H1 (cell line): ENCODE results near the gene CXCL5. TPM values are rescaled to one million over a fixed set of nuclear protein-coding genes. Genes with fewer than 3 reads are reported as not detected.

Source experiments
- CTCF ChIA-PET: fragments of 300-600 bp; sonication (Branson Sonifier 250); formaldehyde crosslinking; loops from one replicate; lab custom pipeline; 2021; ENCODE audit not compliant: partially characterized antibody; lab: Charles Lee
- POLR2A ChIA-PET: fragments of 300-600 bp; sonication (Branson Sonifier 250); formaldehyde crosslinking; loops from one replicate; lab custom pipeline; 2021; ENCODE audit warnings: inconsistent platforms; ENCODE audit not compliant: partially characterized antibody; lab: Charles Lee
- DNase-seq, 2 experiments: peaks; one replicate each; pipeline versions ENCODE4 v3.0.0 to v3.0.0-alpha.2; 2010 to 2022; ENCODE audit warnings: low spot score in 2 of 2, low read depth in 1 of 2, mixed read lengths in 1 of 2
- FAIRE-seq: peaks from 2 replicates; lab custom pipeline; 2011; peaks lifted over from hg19 to GRCh38; lab: Jason Lieb, UNC
- H2AFZ ChIP-seq: 2 replicates; pipeline ENCODE4 v1.8.1; 2012; ENCODE audit warnings: low read length, inconsistent platforms
- H2AK5ac ChIP-seq: 2 replicates; pipeline ENCODE4 v1.6.1; 2013; ENCODE audit warnings: low read depth, low read length
- H2BK120ac ChIP-seq: replicated peaks from 2 replicates; pipeline ENCODE3; 2013; ENCODE audit warnings: low read depth, low read length, inconsistent platforms
- H2BK12ac ChIP-seq: 2 replicates; pipeline ENCODE4 v1.6.1; 2013; ENCODE audit warnings: low read depth, low read length
- H2BK15ac ChIP-seq: 2 replicates; pipeline ENCODE4 v1.6.1; 2013; ENCODE audit warnings: low read length
- H2BK20ac ChIP-seq: 2 replicates; pipeline ENCODE4 v1.6.1; 2013; ENCODE audit warnings: low read length
- H2BK5ac ChIP-seq: 2 replicates; pipeline ENCODE4 v1.6.1; 2013; ENCODE audit warnings: low read depth, low read length
- H3K14ac ChIP-seq: 2 replicates; pipeline ENCODE4 v1.6.1; 2013; ENCODE audit warnings: inconsistent platforms; ENCODE audit not compliant: insufficient read length
- H3K18ac ChIP-seq: 2 replicates; pipeline ENCODE4 v1.6.1; 2013; ENCODE audit warnings: low read length; ENCODE audit errors: extremely low read depth
- H3K23ac ChIP-seq: 2 replicates; pipeline ENCODE4 v1.6.1; 2013; ENCODE audit warnings: inconsistent platforms; ENCODE audit not compliant: insufficient read length
- H3K23me2 ChIP-seq: 2 replicates; pipeline ENCODE4 v1.6.1; 2013; ENCODE audit warnings: low read depth, low read length
- H3K27ac ChIP-seq: 2 replicates; pipeline ENCODE4 v1.6.1; 2011; ENCODE audit warnings: low read depth, low read length, inconsistent platforms
- H3K27me3 ChIP-seq, 4 experiments: replicated peaks in 1 of 4; 1 replicate in 1 of 4; 2 replicates in 3 of 4; pipeline versions ENCODE4 v1.6.1 to v1.8.1; 2011 to 2013; ENCODE audit warnings: low read length in 3 of 4, mild to moderate bottlenecking in 3 of 4, inconsistent platforms in 2 of 4, mixed read lengths in 2 of 4, moderate library complexity in 1 of 4; ENCODE audit not compliant: control insufficient read depth in 3 of 4, insufficient read depth in 3 of 4; ENCODE audit errors: extremely low read depth in 1 of 4
- H3K36me3 ChIP-seq, 4 experiments: 2 replicates each; pipeline versions ENCODE4 v1.6.1 to v1.8.1; 2011 to 2013; ENCODE audit warnings: mild to moderate bottlenecking in 4 of 4, low read length in 3 of 4, moderate library complexity in 2 of 4, control low read depth in 1 of 4, inconsistent platforms in 1 of 4; ENCODE audit not compliant: insufficient read depth in 4 of 4, control insufficient read depth in 2 of 4
- H3K4ac ChIP-seq: replicated peaks from 2 replicates; pipeline ENCODE3; 2013; ENCODE audit warnings: low read length, low read depth, mixed read lengths, inconsistent platforms; ENCODE audit not compliant: insufficient read length
- H3K4me1 ChIP-seq, 4 experiments: replicated peaks in 1 of 4; 1 replicate in 1 of 4; 2 replicates in 3 of 4; pipeline versions ENCODE4 v1.6.1 to v1.8.1; 2011 to 2013; ENCODE audit warnings: low read length in 3 of 4, inconsistent platforms in 2 of 4, mixed read lengths in 1 of 4; ENCODE audit not compliant: insufficient read depth in 4 of 4, control insufficient read depth in 3 of 4
- H3K4me2 ChIP-seq, 2 experiments: 2 replicates each; pipeline versions ENCODE4 v1.6.1 to v1.8.1; 2011 to 2013; ENCODE audit warnings: low read depth in 2 of 2, low read length in 2 of 2, control low read depth in 1 of 2, inconsistent platforms in 1 of 2, mild to moderate bottlenecking in 1 of 2; ENCODE audit not compliant: insufficient read depth in 1 of 2
- H3K4me3 ChIP-seq, 4 experiments: fragments of 200-600, 300-600 bp in 1 of 4; sonication (generic), shearing (Covaris generic), sonication (Bioruptor Twin) in 1 of 4; 2 replicates each; pipeline versions ENCODE4 v1.5.1 to v1.8.1; 2011 to 2016; ENCODE audit warnings: low read length in 4 of 4, low read depth in 3 of 4, control low read depth in 2 of 4, inconsistent platforms in 2 of 4, mild to moderate bottlenecking in 2 of 4, mixed read lengths in 1 of 4, moderate library complexity in 1 of 4; ENCODE audit not compliant: insufficient read depth in 2 of 4; ENCODE audit errors: extremely low read depth in 1 of 4
- H3K56ac ChIP-seq: replicated peaks from 2 replicates; pipeline ENCODE3; 2013; ENCODE audit warnings: low read depth, mild to moderate bottlenecking, mixed read lengths, low read length, inconsistent platforms; ENCODE audit not compliant: insufficient read length
- H3K79me1 ChIP-seq: 2 replicates; pipeline ENCODE4 v1.6.1; 2013; ENCODE audit warnings: low read depth, low read length, control low read depth
- H3K79me2 ChIP-seq, 2 experiments: 2 replicates each; pipeline versions ENCODE4 v1.6.1 to v1.8.1; 2012 to 2013; ENCODE audit warnings: low read length in 2 of 2, mild to moderate bottlenecking in 2 of 2, inconsistent platforms in 1 of 2; ENCODE audit not compliant: insufficient read depth in 2 of 2, control insufficient read depth in 1 of 2
- H3K9ac ChIP-seq, 4 experiments: replicated peaks in 1 of 4; 1 replicate in 1 of 4; 2 replicates in 3 of 4; pipeline versions ENCODE4 v1.6.1 to v1.8.1; 2011 to 2013; ENCODE audit warnings: low read depth in 3 of 4, low read length in 3 of 4, control low read depth in 2 of 4, mild to moderate bottlenecking in 2 of 4, moderate library complexity in 2 of 4, inconsistent platforms in 1 of 4; ENCODE audit errors: extremely low read depth in 1 of 4
- H3K9me3 ChIP-seq, 2 experiments: 2 replicates each; pipeline versions ENCODE4 v1.6.1 to v1.8.1; 2012 to 2013; ENCODE audit warnings: mild to moderate bottlenecking in 2 of 2, moderate library complexity in 2 of 2, control low read depth in 1 of 2, inconsistent platforms in 1 of 2, low read depth in 1 of 2, low read length in 1 of 2, mixed read lengths in 1 of 2; ENCODE audit not compliant: insufficient read depth in 2 of 2
- H4K20me1 ChIP-seq, 2 experiments: replicated peaks in 1 of 2; 2 replicates each; pipeline versions ENCODE3 to v1.8.1; 2011 to 2013; ENCODE audit warnings: inconsistent platforms in 2 of 2, low read length in 2 of 2, mild to moderate bottlenecking in 1 of 2; ENCODE audit not compliant: insufficient read depth in 2 of 2, control insufficient read depth in 1 of 2
- H4K5ac ChIP-seq: 2 replicates; pipeline ENCODE4 v1.6.1; 2013; ENCODE audit warnings: low read length, low read depth, mixed read lengths, inconsistent platforms; ENCODE audit not compliant: insufficient read length
- H4K8ac ChIP-seq: 2 replicates; pipeline ENCODE4 v1.8.0; 2013; ENCODE audit warnings: mild to moderate bottlenecking, moderate library complexity, low read length, inconsistent platforms; ENCODE audit not compliant: insufficient read depth; ENCODE audit errors: extremely low read depth
- H4K91ac ChIP-seq: replicated peaks from 2 replicates; pipeline ENCODE3; 2013; ENCODE audit warnings: low read length, mixed read lengths, inconsistent platforms; ENCODE audit not compliant: insufficient read length
- CBX8 ChIP-seq: fragments of 300-800, 300-1000 bp; sonication (generic); IDR thresholded peaks from 2 replicates; pipeline ENCODE4 v1.7.1; 2016; ENCODE audit warnings: low read depth, low read length, borderline replicate concordance
- EP300 ChIP-seq, 2 experiments: IDR thresholded peaks; 1 replicate in 1 of 2; 2 replicates in 1 of 2; pipeline ENCODE4 v1.6.1; 2011 to 2012; ENCODE audit warnings: low read depth in 2 of 2, low read length in 2 of 2, mild to moderate bottlenecking in 2 of 2, borderline replicate concordance in 1 of 2, inconsistent platforms in 1 of 2, moderate library complexity in 1 of 2
- HDAC6 ChIP-seq: IDR thresholded peaks from one replicate; pipeline ENCODE4 v1.7.1; 2012; ENCODE audit warnings: low read depth, mild to moderate bottlenecking, inconsistent platforms, low read length, moderate library complexity
- JUND ChIP-seq: IDR thresholded peaks from 2 replicates; pipeline ENCODE4 v1.6.1; 2011; ENCODE audit warnings: mild to moderate bottlenecking, improper control_type of control experiment, low read length
- KDM1A ChIP-seq: fragments of 200-600, 300-600 bp; sonication (generic); IDR thresholded peaks from 2 replicates; pipeline ENCODE4 v1.7.1; 2016; ENCODE audit warnings: mild to moderate bottlenecking, low read length, borderline replicate concordance
- RFX5 ChIP-seq: IDR thresholded peaks from 2 replicates; pipeline ENCODE4 v1.6.1; 2011; ENCODE audit warnings: low read depth, low read length, improper control_type of control experiment, borderline replicate concordance
- SP2 ChIP-seq: IDR thresholded peaks from 2 replicates; pipeline ENCODE4 v1.6.1; 2012; ENCODE audit warnings: mild to moderate bottlenecking, low read length, inconsistent platforms
- SP4 ChIP-seq: IDR thresholded peaks from 2 replicates; pipeline ENCODE4 v1.6.1; 2012; ENCODE audit warnings: low read length, inconsistent platforms
- ZNF274 ChIP-seq: IDR thresholded peaks from 2 replicates; pipeline ENCODE4 v1.7.0; 2012; ENCODE audit warnings: low read length, borderline replicate concordance; ENCODE audit errors: extremely low read depth
- WGBS, 2 experiments: shearing (Covaris generic) in 1 of 2; methylation state at CpG; one replicate each; pipeline versions ENCODE4 v1.1.6 to v1.1.7; 2013 to 2015; ENCODE audit warnings: low lambda C conversion rate in 2 of 2, mixed read lengths in 2 of 2, inconsistent platforms in 1 of 2, low coverage in 1 of 2, missing lambda C conversion rate in 1 of 2; ENCODE audit not compliant: insufficient replicate concordance in 2 of 2, insufficient coverage in 1 of 2, insufficient read length in 1 of 2; ENCODE audit errors: extremely low coverage in 1 of 2, missing lambda C conversion rate in 1 of 2; 5-methylcytosine and 5-hydroxymethylcytosine counted together
- polyA plus RNA-seq, 7 experiments: library from polyadenylated mRNA; depleted of rRNA in 3 of 7; stranded (reverse) in 5 of 7; unstranded in 2 of 7; fragments of >200 nt in 5 of 7; fragments of 200-250 nt in 2 of 7; gene quantifications; 1 replicate in 5 of 7; 2 replicates in 1 of 7; 4 replicates in 1 of 7; pipeline versions ENCODE4 v1.2.1 to v1.2.3, GENCODE V29; 2011 to 2013; ENCODE audit warnings: missing spikeins in 2 of 7, mixed read lengths in 2 of 7
- total RNA-seq: library from RNA; stranded (reverse); fragmentation: NEBNext Ultra II Directional; extraction: Animal tissue kit (Norgen Biotek cat#: 25700); gene quantifications from 2 replicates; pipeline ENCODE4 v1.2.1, GENCODE V29; 2021
- TF ChIP-seq, protein P1 (sequence below): IDR thresholded peaks from 2 replicates; pipeline ENCODE4 v1.6.1; 2011; ENCODE audit warnings: low read length, improper control_type of control experiment
- TF ChIP-seq, protein P2 (sequence below): IDR thresholded peaks from 2 replicates; pipeline ENCODE4 v1.6.1; 2011; ENCODE audit warnings: low read depth, mild to moderate bottlenecking, low read length; ENCODE audit not compliant: insufficient read depth

The CXCL5 gene
- total and polyA plus RNA-seq, 2 of the 8 experiments (the other 6 are each of a cell fraction or from before 2014, with no cell fraction given), result 10.9 to 15.6 TPM

DNA sequence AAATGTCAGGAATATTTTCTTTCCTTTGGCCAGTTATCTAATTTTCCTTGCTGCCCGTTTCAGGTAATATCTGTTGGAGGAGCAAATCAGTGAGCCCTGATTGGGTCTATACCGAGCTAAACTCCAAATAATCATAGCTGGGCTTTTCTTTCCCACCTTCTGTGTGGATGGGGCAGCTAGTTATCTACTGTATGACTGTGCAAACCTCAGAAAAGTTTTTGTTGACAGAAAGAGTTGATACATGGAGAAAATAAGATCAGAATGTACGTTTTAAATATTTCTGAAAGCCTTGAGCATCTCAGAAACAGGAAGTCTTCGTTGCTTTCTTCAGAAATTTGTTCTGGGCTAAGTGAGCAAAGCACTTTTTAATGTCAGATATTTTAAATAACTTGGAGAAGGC, 6.2 kb upstream of the CXCL5 start:
- no peaks in the 10 kb centered on the region for H3K79me1 ChIP-seq
- no peak overlapping the region for H2AFZ ChIP-seq
- H4K20me1 ChIP-seq, result no peaks in the 10 kb centered on the region
- H2BK15ac ChIP-seq, result no peak overlapping the region
- peaks cover 0 to 2% (median 0%) of the 10 kb centered on the region in 4 experiments; a peak in 1 of 7 replicates for H3K4me1 ChIP-seq
- H3K56ac ChIP-seq, result no peak overlapping the region
- no peaks in the 10 kb centered on the region for H3K79me2 ChIP-seq
- no peak overlapping the region for H3K27ac ChIP-seq
- H3K4ac ChIP-seq, result no peak overlapping the region
- no peaks in the 10 kb centered on the region; a peak in 1 of 4 replicates for H3K9me3 ChIP-seq
- H3K4me3 ChIP-seq, result no peak overlapping the region
- H3K36me3 ChIP-seq, result peaks cover 0 to 3% (median 2%) of the 10 kb centered on the region in 4 experiments; a peak in 3 of 8 replicates
- no peak overlapping the region for H2BK120ac ChIP-seq
- H3K14ac ChIP-seq, result no peak overlapping the region
- no peak overlapping the region for H4K8ac ChIP-seq
- H4K5ac ChIP-seq, result no peak overlapping the region
- no peak for DNase-seq
- H3K27me3 ChIP-seq, result peaks cover 0 to 2% (median under 1%) of the 10 kb centered on the region in 4 experiments; a peak in 1 of 7 replicates
- FAIRE-seq, result no peak
- no peak overlapping the region for H2AK5ac ChIP-seq
- H2BK5ac ChIP-seq, result no peak overlapping the region
- H4K91ac ChIP-seq, result no peak overlapping the region
- H3K4me2 ChIP-seq, result no peak overlapping the region
- H2BK20ac ChIP-seq, result no peak overlapping the region
- H3K23ac ChIP-seq, result no peak overlapping the region
- H3K23me2 ChIP-seq, result no peaks in the 10 kb centered on the region
- H3K9ac ChIP-seq, result no peak overlapping the region
- ChIA-PET POLR2A (no interaction called here), CTCF (no interaction called here)
- WGBS, 2 experiments, result 86% methylated on average over 4 of the region's 4 CpGs; no CpG with 5 or more reads in 1 of the 2 experiments
- H3K18ac ChIP-seq, result no peak overlapping the region
- no peak overlapping the region for H2BK12ac ChIP-seq
- no peak for TF ChIP-seq SP4
- no peak for TF ChIP-seq ZNF274
- TF ChIP-seq KDM1A, result no peak
- TF ChIP-seq JUND, result no peak
- no peak for TF ChIP-seq RFX5
- TF ChIP-seq, protein P1, sequence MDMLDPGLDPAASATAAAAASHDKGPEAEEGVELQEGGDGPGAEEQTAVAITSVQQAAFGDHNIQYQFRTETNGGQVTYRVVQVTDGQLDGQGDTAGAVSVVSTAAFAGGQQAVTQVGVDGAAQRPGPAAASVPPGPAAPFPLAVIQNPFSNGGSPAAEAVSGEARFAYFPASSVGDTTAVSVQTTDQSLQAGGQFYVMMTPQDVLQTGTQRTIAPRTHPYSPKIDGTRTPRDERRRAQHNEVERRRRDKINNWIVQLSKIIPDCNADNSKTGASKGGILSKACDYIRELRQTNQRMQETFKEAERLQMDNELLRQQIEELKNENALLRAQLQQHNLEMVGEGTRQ, result no peak
- no peak for TF ChIP-seq EP300 (IDR thresholded peaks at IDR 0.05; ENCODE audit: borderline replicate concordance in 1 of 2, low read depth in 2 of 2, low read length in 2 of 2)
- no peak for TF ChIP-seq CBX8
- TF ChIP-seq SP2, result no peak
- TF ChIP-seq, protein P2, sequence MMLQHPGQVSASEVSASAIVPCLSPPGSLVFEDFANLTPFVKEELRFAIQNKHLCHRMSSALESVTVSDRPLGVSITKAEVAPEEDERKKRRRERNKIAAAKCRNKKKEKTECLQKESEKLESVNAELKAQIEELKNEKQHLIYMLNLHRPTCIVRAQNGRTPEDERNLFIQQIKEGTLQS, result no peak
- no peak for TF ChIP-seq HDAC6
